ENCODE results near the gene CD40LG. TPM values are rescaled to one million over a fixed set of nuclear protein-coding genes. Genes with fewer than 3 reads are reported as not detected.

CD40LG gene
- total RNA-seq, 1 donor from 2014 or later, result not detected

- H3K27me3 Mint-ChIP-seq (ENCODE audit: unreplicated experiment), result no peaks in the 10 kb centered on the region
- no peak for TF ChIP-seq CTCF (IDR thresholded peaks at IDR 0.05; ENCODE audit: unreplicated experiment)
- no peak overlapping the region for H3K4me3 Mint-ChIP-seq (ENCODE audit: unreplicated experiment)
- no peak for DNase-seq (ENCODE audit: low spot score)
- H3K36me3 Mint-ChIP-seq (ENCODE audit: low read depth, unreplicated experiment), result no peaks in the 10 kb centered on the region
- H3K4me1 Mint-ChIP-seq (ENCODE audit: unreplicated experiment), result no peaks in the 10 kb centered on the region
- no peaks in the 10 kb centered on the region for H3K9me3 Mint-ChIP-seq (ENCODE audit: unreplicated experiment)
- no peak overlapping the region for H3K27ac Mint-ChIP-seq (ENCODE audit: unreplicated experiment)
Measured at GRCh38 chrX:136646602-136647239, 1.2 kb upstream of the CD40LG start.

- H3K27me3 Mint-ChIP-seq (ENCODE audit: unreplicated experiment), result no peaks in the 10 kb centered on the region
- H3K4me3 Mint-ChIP-seq (ENCODE audit: unreplicated experiment), result no peak overlapping the region
- no peak for DNase-seq (ENCODE audit: low spot score)
- H3K9me3 Mint-ChIP-seq (ENCODE audit: unreplicated experiment), result no peaks in the 10 kb centered on the region
- no peaks in the 10 kb centered on the region for H3K36me3 Mint-ChIP-seq (ENCODE audit: low read depth, unreplicated experiment)
- no peak overlapping the region for H3K27ac Mint-ChIP-seq (ENCODE audit: unreplicated experiment)
- no peaks in the 10 kb centered on the region for H3K4me1 Mint-ChIP-seq (ENCODE audit: unreplicated experiment)
- no peak for TF ChIP-seq CTCF (IDR thresholded peaks at IDR 0.05; ENCODE audit: unreplicated experiment)
Measured at GRCh38 chrX:136650811-136651210, 2.9 kb downstream of the CD40LG start.

DNA sequence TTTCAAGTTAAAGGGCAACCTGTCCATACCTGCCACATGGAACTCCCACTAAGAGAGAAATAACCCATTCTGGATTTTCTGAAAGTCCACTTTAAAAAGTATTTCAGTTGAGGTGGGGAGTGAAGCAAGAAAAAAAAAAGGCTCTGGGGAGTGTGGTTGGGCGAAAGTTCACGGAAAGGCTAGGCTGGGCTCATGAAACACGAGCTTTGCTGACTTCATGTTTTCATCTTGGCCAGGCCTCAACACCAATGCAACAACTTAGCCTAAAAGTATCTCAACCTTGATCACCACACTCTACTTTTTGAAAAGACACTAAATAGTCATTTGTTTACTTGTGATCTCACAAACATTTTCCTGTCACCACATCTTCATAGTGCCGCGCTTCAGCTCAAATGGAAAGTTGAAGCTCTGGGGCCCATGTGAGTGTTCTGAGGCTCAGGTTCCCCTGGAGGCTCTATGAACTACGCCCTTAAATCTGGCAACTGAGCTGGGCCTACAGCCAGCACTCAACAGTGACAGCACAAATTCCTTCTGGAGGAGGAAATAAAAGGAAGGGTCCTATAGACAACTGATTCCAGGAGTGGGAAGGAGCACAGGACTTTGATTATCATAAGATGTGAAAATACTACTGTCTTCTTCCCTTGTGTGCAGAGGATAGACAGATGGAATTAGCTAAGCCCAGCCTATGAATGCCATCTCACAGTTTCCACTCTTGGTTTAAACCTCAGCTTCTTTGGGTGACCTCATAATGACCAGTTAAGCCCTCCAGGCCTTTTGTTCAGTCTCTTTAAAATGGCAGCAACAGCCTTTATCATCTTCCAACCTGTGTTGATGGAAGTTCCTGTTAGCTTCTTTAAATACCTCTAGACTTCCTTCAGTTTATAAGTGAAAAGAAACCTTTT, 5.1 kb downstream of the CD40LG start:
- no peak for TF ChIP-seq CTCF (IDR thresholded peaks at IDR 0.05; ENCODE audit: unreplicated experiment)
- no peaks in the 10 kb centered on the region for H3K36me3 Mint-ChIP-seq (ENCODE audit: low read depth, unreplicated experiment)
- no peaks in the 10 kb centered on the region for H3K9me3 Mint-ChIP-seq (ENCODE audit: unreplicated experiment)
- no peaks in the 10 kb centered on the region for H3K4me1 Mint-ChIP-seq (ENCODE audit: unreplicated experiment)
- H3K4me3 Mint-ChIP-seq (ENCODE audit: unreplicated experiment), result no peak overlapping the region
- H3K27me3 Mint-ChIP-seq (ENCODE audit: unreplicated experiment), result no peaks in the 10 kb centered on the region
- no peak for DNase-seq (ENCODE audit: low spot score)
- no peak overlapping the region for H3K27ac Mint-ChIP-seq (ENCODE audit: unreplicated experiment)

GRCh38 chrX:136656361-136656964, 8.5 kb downstream of the CD40LG start:
- H3K9me3 Mint-ChIP-seq (ENCODE audit: unreplicated experiment), result no peaks in the 10 kb centered on the region
- DNase-seq (ENCODE audit: low spot score), result no peak
- no peak overlapping the region for H3K4me3 Mint-ChIP-seq (ENCODE audit: unreplicated experiment)
- no peaks in the 10 kb centered on the region for H3K4me1 Mint-ChIP-seq (ENCODE audit: unreplicated experiment)
- no peak overlapping the region for H3K27ac Mint-ChIP-seq (ENCODE audit: unreplicated experiment)
- H3K36me3 Mint-ChIP-seq (ENCODE audit: low read depth, unreplicated experiment), result no peaks in the 10 kb centered on the region
- H3K27me3 Mint-ChIP-seq (ENCODE audit: unreplicated experiment), result no peaks in the 10 kb centered on the region
- TF ChIP-seq CTCF (IDR thresholded peaks at IDR 0.05; ENCODE audit: unreplicated experiment), result no peak
